Esophagus squamous epithelium (tissue), 5 donors: ENCODE data around the gene STAC3. TPM values are rescaled to one million over a fixed set of nuclear protein-coding genes. Genes with fewer than 3 reads are reported as not detected.

Experiments used
- DNase-seq: peaks from one replicate; lab custom pipeline; 2025; lab: John Stamatoyannopoulos, UW
- H3K27ac ChIP-seq, 4 donors: fragments of 200-600 bp; sonication (generic); one replicate each; pipeline ENCODE4 v1.5.1; 2016 to 2019; ENCODE audit warnings: mild to moderate bottlenecking in 1 of 4
- H3K27me3 ChIP-seq, 4 donors: fragments of 200-600 bp; sonication (generic); 1 replicate in 3 of 4; 2 replicates in 1 of 4; pipeline versions ENCODE4 v1.5.1 to v1.6.0; 2017 to 2021; ENCODE audit warnings: antibody characterized with exemption in 1 of 4
- H3K36me3 ChIP-seq, 3 donors: fragments of 200-600 bp; sonication (generic); one replicate each; pipeline ENCODE4 v1.5.1; 2016 to 2019
- H3K4me1 ChIP-seq, 3 donors: fragments of 200-600 bp; sonication (generic); one replicate each; pipeline ENCODE4 v1.5.1; 2017 to 2019
- H3K4me3 ChIP-seq, 4 donors: fragments of 200-600 bp; sonication (generic); 1 replicate in 3 of 4; 2 replicates in 1 of 4; pipeline ENCODE4 v1.5.1; 2016 to 2019; ENCODE audit warnings: mild to moderate bottlenecking in 2 of 4, moderate library complexity in 1 of 4
- H3K9me3 ChIP-seq, 3 donors: fragments of 200-600 bp; sonication (generic); one replicate each; pipeline ENCODE4 v1.5.1; 2016 to 2019
- POLR2A ChIP-seq, 4 donors: fragments of 450-650 bp; IDR thresholded peaks; one replicate each; pipeline ENCODE4 v1.6.1; 2017; ENCODE audit warnings: antibody characterized with exemption in 4 of 4, mild to moderate bottlenecking in 4 of 4, moderate library complexity in 3 of 4
- WGBS, 2 donors: methylation state at CpG; one replicate each; pipeline ENCODE4 v1.1.5; 2018; 5-methylcytosine and 5-hydroxymethylcytosine counted together
- intact Hi-C: fragments of 100-400 bp; cut with DNase I; formaldehyde crosslinking; loops from one replicate; pipeline ENCODE4 v1.15.0; 2022
- total RNA-seq, 4 donors: library from RNA; depleted of rRNA; stranded (reverse); fragments of >200 nt; gene quantifications; one replicate each; pipeline ENCODE4 v1.1.0, GENCODE V29; 2016
- TF ChIP-seq, protein P1 (sequence below), 6 experiments: fragments of 450-650 bp in 4 of 6; fragments of 200-600 bp in 2 of 6; sonication (generic) in 2 of 6; IDR thresholded peaks; one replicate each; pipeline ENCODE4 v1.5.1; 2016 to 2019; ENCODE audit warnings: antibody characterized with exemption in 6 of 6, mild to moderate bottlenecking in 4 of 6, moderate library complexity in 4 of 6
- donor health status: DM: yes; HTN: yes; CAD: no.

STAC3 gene
- total RNA-seq, 4 donors from 2014 or later: 0.29 to 0.95 (median 0.47) TPM

- no peak for DNase-seq
- 0 to 3% methylated on average over 7 to 11 of the region's 47 CpGs for WGBS, 2 donors
Measured at GRCh38 chr12:57238854-57239554, 12.0 kb downstream of the STAC3 start.

GRCh38 chr12:57237932-57238853, 12.8 kb downstream of the STAC3 start:
- peaks cover 14 to 84% (median 35%) of the 10 kb centered on the region in 4 donors for H3K27me3 ChIP-seq
- no peak for DNase-seq
- no peaks in the 10 kb centered on the region for H3K9me3 ChIP-seq
- peaks cover 0 to 18% (median 13%) of the 10 kb centered on the region in 3 donors for H3K36me3 ChIP-seq
- peaks cover 79 to 100% (median 80%) of the 10 kb centered on the region in 3 donors for H3K4me1 ChIP-seq
- H3K4me3 ChIP-seq: peak overlapping the region; percentile 21 to 68 (median 46)
- peak overlapping the region in 2 of 4 donors; percentile 42 to 79 for H3K27ac ChIP-seq
- WGBS, 2 donors: 4 to 6% methylated on average over 27 to 37 of the region's 63 CpGs
- intact Hi-C loops: no loop called here
- no peak for TF ChIP-seq POLR2A (IDR thresholded peaks at IDR 0.05)
- TF ChIP-seq, protein P1, sequence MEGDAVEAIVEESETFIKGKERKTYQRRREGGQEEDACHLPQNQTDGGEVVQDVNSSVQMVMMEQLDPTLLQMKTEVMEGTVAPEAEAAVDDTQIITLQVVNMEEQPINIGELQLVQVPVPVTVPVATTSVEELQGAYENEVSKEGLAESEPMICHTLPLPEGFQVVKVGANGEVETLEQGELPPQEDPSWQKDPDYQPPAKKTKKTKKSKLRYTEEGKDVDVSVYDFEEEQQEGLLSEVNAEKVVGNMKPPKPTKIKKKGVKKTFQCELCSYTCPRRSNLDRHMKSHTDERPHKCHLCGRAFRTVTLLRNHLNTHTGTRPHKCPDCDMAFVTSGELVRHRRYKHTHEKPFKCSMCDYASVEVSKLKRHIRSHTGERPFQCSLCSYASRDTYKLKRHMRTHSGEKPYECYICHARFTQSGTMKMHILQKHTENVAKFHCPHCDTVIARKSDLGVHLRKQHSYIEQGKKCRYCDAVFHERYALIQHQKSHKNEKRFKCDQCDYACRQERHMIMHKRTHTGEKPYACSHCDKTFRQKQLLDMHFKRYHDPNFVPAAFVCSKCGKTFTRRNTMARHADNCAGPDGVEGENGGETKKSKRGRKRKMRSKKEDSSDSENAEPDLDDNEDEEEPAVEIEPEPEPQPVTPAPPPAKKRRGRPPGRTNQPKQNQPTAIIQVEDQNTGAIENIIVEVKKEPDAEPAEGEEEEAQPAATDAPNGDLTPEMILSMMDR (IDR thresholded peaks at IDR 0.05): no peak

More at GRCh38 chr12:57238854-57239554, 12.0 kb downstream of the STAC3 start:
- intact Hi-C loops: no loop called here
- Histone ChIP-seq H3K27ac (peak overlapping the region in 2 of 4 donors; percentile 42 to 79), H3K9me3 (no peaks in the 10 kb centered on the region), H3K27me3 (peaks cover 14 to 92% (median 39%) of the 10 kb centered on the region in 4 donors), H3K4me3 (peak overlapping the region; percentile 21 to 68 (median 46)), H3K36me3 (peaks cover 0 to 10% (median 5%) of the 10 kb centered on the region in 3 donors), H3K4me1 (peaks cover 83 to 100% (median 88%) of the 10 kb centered on the region in 3 donors)
- TF ChIP-seq, protein P1 (IDR thresholded peaks at IDR 0.05): peak; percentile 99 to 100 (median 100)
- TF ChIP-seq POLR2A (IDR thresholded peaks at IDR 0.05): peak in 1 of 4 donors; percentile 39

GRCh38 chr12:57237596-57237931, 13.4 kb downstream of the STAC3 start:
- H3K4me1 ChIP-seq: peaks cover 73 to 100% (median 73%) of the 10 kb centered on the region in 3 donors
- intact Hi-C loops: no loop called here

GRCh38 chr12:57236925-57237595, 13.9 kb downstream of the STAC3 start:
- H3K4me3 ChIP-seq: peak overlapping the region; percentile 5 to 45 (median 35)
- TF ChIP-seq, protein P1 (IDR thresholded peaks at IDR 0.05): no peak
- no peak for TF ChIP-seq POLR2A (IDR thresholded peaks at IDR 0.05)
- intact Hi-C loops: no loop called here
- WGBS, 2 donors: 18 to 20% methylated on average over 6 to 7 of the region's 9 CpGs
- peaks cover 9 to 29% (median 25%) of the 10 kb centered on the region in 3 donors for H3K36me3 ChIP-seq
- DNase-seq: no peak
- no peaks in the 10 kb centered on the region for H3K9me3 ChIP-seq
- peaks cover 68 to 100% (median 68%) of the 10 kb centered on the region in 3 donors for H3K4me1 ChIP-seq
- H3K27ac ChIP-seq: peak overlapping the region in 3 of 4 donors; percentile 13 to 79 (median 66)
- H3K27me3 ChIP-seq: peaks cover 9 to 72% (median 26%) of the 10 kb centered on the region in 4 donors

More at GRCh38 chr12:57237596-57237931, 13.4 kb downstream of the STAC3 start:
- Histone ChIP-seq H3K27ac (peak overlapping the region in 1 of 4 donors; percentile 79), H3K27me3 (peaks cover 14 to 77% (median 30%) of the 10 kb centered on the region in 4 donors), H3K9me3 (no peaks in the 10 kb centered on the region), H3K36me3 (peaks cover 3 to 24% (median 20%) of the 10 kb centered on the region in 3 donors), H3K4me3 (peak overlapping the region in 1 of 4 donors; percentile 52)
- DNase-seq: no peak
- WGBS, 2 donors: 20 to 31% methylated on average over 3 to 5 of the region's 5 CpGs
- TF ChIP-seq POLR2A (IDR thresholded peaks at IDR 0.05): no peak
- TF ChIP-seq, protein P1 (IDR thresholded peaks at IDR 0.05): no peak
